NCI-H1048 (cell line): Measurements from ENCODE around the gene CCDC159.
A peak's percentile ranks its signal among the peaks of the same experiment; 100 is the strongest.
"Not testable (repeated sequence)": the region's sequence is repeated elsewhere in the genome, so short reads cannot be mapped to it uniquely, and the experiment has no call there.

Experiments used
- DNase-seq: peaks from one replicate; lab custom pipeline; 2025; lab: John Stamatoyannopoulos, UW

The CCDC159 gene

GRCh38 chr19:11338121-11338520 is 8.2 kb upstream of the CCDC159 start:
- DNase-seq = no peak

GRCh38 chr19:11338569-11339253 is 7.6 kb upstream of the CCDC159 start:
- DNase-seq = no peak

GRCh38 chr19:11339254-11340098 is 6.8 kb upstream of the CCDC159 start, which contains the start of gene RAB3D:
RAB3D (minus strand) TSS chr19:11339657; CDS start chr19:11337399, 2,258 bp downstream.
- peak; percentile 79 for DNase-seq

- not testable (repeated sequence) for DNase-seq
Observed at GRCh38 chr19:11340099-11340467, 6.2 kb upstream of the CCDC159 start.

GRCh38 chr19:11342429-11342828 is 3.9 kb upstream of the CCDC159 start:
- no peak for DNase-seq

GRCh38 chr19:11345122-11345803 is 1.1 kb upstream of the CCDC159 start:
- no peak for DNase-seq

GRCh38 chr19:11347546-11348039 is 1.3 kb downstream of the CCDC159 start:
- no peak for DNase-seq

- DNase-seq = no peak
Observed at GRCh38 chr19:11349171-11349570, 2.9 kb downstream of the CCDC159 start.

GRCh38 chr19:11354102-11354501 is 7.8 kb downstream of the CCDC159 start:
- DNase-seq = not testable (repeated sequence)

GRCh38 chr19:11355160-11356073 is 9.1 kb downstream of the CCDC159 start, which contains the start of gene PLPPR2:
PLPPR2 (plus strand) TSS chr19:11355432; CDS start chr19:11357674, 2,242 bp downstream.
- DNase-seq = peak; percentile 48

GRCh38 chr19:11356074-11356397 is 9.7 kb downstream of the CCDC159 start:
- DNase-seq = no peak

GRCh38 chr19:11356676-11357550 is 10.6 kb downstream of the CCDC159 start:
- no peak for DNase-seq

- DNase-seq = no peak
Observed at GRCh38 chr19:11359421-11359820, 13.1 kb downstream of the CCDC159 start.

- DNase-seq = no peak
Observed at GRCh38 chr19:11361037-11361770, 14.9 kb downstream of the CCDC159 start.

GRCh38 chr19:11361771-11362731 is 15.7 kb downstream of the CCDC159 start:
- DNase-seq = no peak

- DNase-seq = no peak
Observed at GRCh38 chr19:11363881-11364280, 17.6 kb downstream of the CCDC159 start.

- no peak for DNase-seq
Observed at GRCh38 chr19:11364296-11364904, 18.1 kb downstream of the CCDC159 start.

GRCh38 chr19:11364935-11365334 is 18.6 kb downstream of the CCDC159 start:
- no peak for DNase-seq
